PC-9 (cell line): ENCODE measurements around the gene HES5. TPM values are rescaled to one million over a fixed set of nuclear protein-coding genes. Genes with fewer than 3 reads are reported as not detected.

ENCODE experiments used
- BruUV-seq: library from RNA; stranded (reverse); fragments of 400-500 nt; replicated peaks from 2 replicates; lab custom pipeline; 2021; lab: Mats Ljungman, UMichigan
- CTCF ChIA-PET: fragments of 300-600 bp; sonication (Branson Sonifier 250); formaldehyde crosslinking; loops from one replicate; lab custom pipeline; 2022; ENCODE audit warnings: antibody characterized with exemption; lab: Charles Lee
- POLR2A ChIA-PET: fragments of 300-600 bp; sonication (Branson Sonifier 250); formaldehyde crosslinking; loops from one replicate; lab custom pipeline; 2022; ENCODE audit warnings: antibody characterized with exemption; ENCODE audit not compliant: unreplicated experiment; lab: Charles Lee
- DNase-seq, 2 experiments: peaks; one replicate each; pipeline versions ENCODE4 v3.0.0 to v3.0.0-alpha.2; 2015 to 2022; ENCODE audit warnings: mixed read lengths in 1 of 2
- H2AFZ ChIP-seq: fragments of 200-600 bp; sonication (generic); 2 replicates; pipeline ENCODE4 v1.8.1; 2017; ENCODE audit warnings: antibody characterized with exemption
- H3F3A ChIP-seq: fragments of 200-600 bp; sonication (generic); 2 replicates; pipeline ENCODE4 v1.8.1; 2017; ENCODE audit warnings: antibody characterized with exemption, mild to moderate bottlenecking, low read depth; ENCODE audit not compliant: insufficient read depth
- H3K27ac ChIP-seq: fragments of 200-600 bp; sonication (generic); 2 replicates; pipeline ENCODE4 v1.6.1; 2016; ENCODE audit warnings: mixed run types
- H3K27me3 ChIP-seq: fragments of 200-600 bp; sonication (generic); 2 replicates; pipeline ENCODE4 v1.6.1; 2016; ENCODE audit warnings: low read depth, mixed run types; ENCODE audit not compliant: insufficient read depth
- H3K36me3 ChIP-seq: fragments of 200-600 bp; sonication (generic); 2 replicates; pipeline ENCODE4 v1.6.1; 2016; ENCODE audit warnings: low read depth, mixed run types
- H3K4me1 ChIP-seq: fragments of 200-600 bp; sonication (generic); replicated peaks from 2 replicates; pipeline ENCODE4 v1.6.1; 2016; ENCODE audit warnings: mixed run types; ENCODE audit not compliant: insufficient read depth
- H3K4me2 ChIP-seq: fragments of 200-600 bp; sonication (generic); 2 replicates; pipeline ENCODE4 v1.6.1; 2017; ENCODE audit warnings: mixed run types
- H3K4me3 ChIP-seq: fragments of 200-600 bp; sonication (generic); 2 replicates; pipeline ENCODE4 v1.6.1; 2016; ENCODE audit warnings: mixed run types
- H3K79me2 ChIP-seq: fragments of 200-600 bp; sonication (generic); 2 replicates; pipeline ENCODE4 v1.6.1; 2017; ENCODE audit warnings: low read depth, mixed run types
- H3K9me2 ChIP-seq: fragments of 200-600 bp; sonication (generic); 2 replicates; pipeline ENCODE4 v1.8.1; 2017; ENCODE audit warnings: mild to moderate bottlenecking; ENCODE audit not compliant: insufficient read depth
- H3K9me3 ChIP-seq: fragments of 200-600 bp; sonication (generic); 2 replicates; pipeline ENCODE4 v1.8.1; 2016; ENCODE audit warnings: low read depth; ENCODE audit not compliant: insufficient read depth
- H4K20me1 ChIP-seq: fragments of 200-600 bp; sonication (generic); 2 replicates; pipeline ENCODE4 v1.8.1; 2017; ENCODE audit not compliant: insufficient read depth
- CTCF ChIP-seq: fragments of 200-600 bp; sonication (generic); conservative IDR thresholded peaks from 2 replicates; pipeline ENCODE4 v1.6.1; 2017; ENCODE audit warnings: mixed run types, antibody characterized with exemption, mild to moderate bottlenecking, moderate library complexity
- EZH2 ChIP-seq: fragments of 200-600 bp; sonication (generic); IDR thresholded peaks from 2 replicates; pipeline ENCODE4 v1.8.0; 2017; ENCODE audit warnings: antibody characterized with exemption, low read depth
- intact Hi-C: fragments of 100-400 bp; cut with micrococcal nuclease; formaldehyde crosslinking; loops from one replicate; pipeline ENCODE4 v1.10.0; 2022; ENCODE audit not compliant: unreplicated experiment
- total RNA-seq: library from RNA; stranded (reverse); gene quantifications from 2 replicates; pipeline ENCODE4 v1.2.3, GENCODE V29; 2021

Gene HES5
- total RNA-seq, 1 experiment from 2014 or later, result not detected

GRCh38 chr1:2480986-2481364, 49.1 kb downstream of the HES5 start:
- H3K4me2 ChIP-seq, result no peak overlapping the region
- TF ChIP-seq CTCF (no peak), EZH2 (no peak)
- peaks cover 25% of the 10 kb centered on the region; the same call in 1 of the 2 replicates for H3K27me3 ChIP-seq
- POLR2A ChIA-PET, result no interaction called here
- no peaks in the 10 kb centered on the region for H3F3A ChIP-seq
- H3K27ac ChIP-seq, result no peak overlapping the region
- DNase-seq, result no peak
- H3K36me3 ChIP-seq, result no peaks in the 10 kb centered on the region
- H3K9me3 ChIP-seq, result no peaks in the 10 kb centered on the region
- no peak overlapping the region for H3K4me3 ChIP-seq
- no peaks in the 10 kb centered on the region for H3K4me1 ChIP-seq
- no TSS peak for BruUV-seq
- intact Hi-C loops, result no loop called here
- no peaks in the 10 kb centered on the region for H4K20me1 ChIP-seq
- no peak overlapping the region for H2AFZ ChIP-seq
- no peaks in the 10 kb centered on the region for H3K9me2 ChIP-seq
- H3K79me2 ChIP-seq, result no peaks in the 10 kb centered on the region
- CTCF ChIA-PET, result no interaction called here

DNA sequence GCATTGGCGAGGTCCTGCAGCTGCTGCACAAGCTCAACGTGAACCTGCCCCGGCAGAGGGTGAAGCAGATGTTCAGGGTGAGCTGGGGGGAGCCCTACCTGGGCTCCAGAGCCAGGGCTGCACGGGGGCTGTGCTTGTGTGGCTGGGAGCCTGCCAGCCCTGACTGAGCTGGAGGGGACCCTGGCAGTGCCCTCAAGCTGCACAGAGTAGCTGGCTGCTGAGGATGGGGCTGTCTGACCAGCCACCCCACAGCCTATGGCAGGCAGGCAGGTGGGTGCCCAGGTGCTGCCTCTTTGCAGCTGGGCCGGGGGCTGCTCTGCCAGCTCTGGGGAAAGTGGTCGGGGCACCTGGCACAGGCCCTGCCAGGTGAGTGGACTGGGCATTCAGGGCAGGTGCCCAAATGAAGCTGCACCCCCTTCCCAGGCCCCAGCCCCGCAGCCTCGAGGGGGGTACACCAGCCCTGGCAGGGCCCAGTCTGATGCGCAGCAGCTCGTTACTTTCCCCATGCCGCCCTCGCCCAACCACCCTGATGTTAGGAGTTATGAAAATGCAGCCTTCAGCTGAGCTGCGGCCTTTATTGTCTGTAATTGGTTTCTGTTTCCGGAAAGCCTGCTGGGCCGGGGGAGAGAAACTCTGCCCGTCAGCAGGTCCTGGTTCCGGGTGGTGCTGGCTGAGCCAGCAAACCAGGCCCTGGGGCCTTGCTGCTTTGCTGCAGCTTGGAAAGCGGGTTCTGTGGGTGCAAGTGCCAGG, 49.7 kb downstream of the HES5 start:
- Histone ChIP-seq H3K27me3 (peaks cover 30% of the 10 kb centered on the region; the same call in 1 of the 2 replicates), H3F3A (no peaks in the 10 kb centered on the region), H3K4me1 (no peaks in the 10 kb centered on the region), H3K9me3 (no peaks in the 10 kb centered on the region), H3K79me2 (no peaks in the 10 kb centered on the region), H3K9me2 (no peaks in the 10 kb centered on the region), H4K20me1 (no peaks in the 10 kb centered on the region), H3K36me3 (no peaks in the 10 kb centered on the region), H3K27ac (no peak overlapping the region), H3K4me2 (no peak overlapping the region), H3K4me3 (no peak overlapping the region), H2AFZ (no peak overlapping the region)
- DNase-seq, result no peak
- ChIA-PET CTCF (no interaction called here), POLR2A (interaction anchor here (0.6 kb wide), 1 partner anchor 281 kb away, joined by 4 read pairs; no protein-coding TSS in a partner anchor)
- TF ChIP-seq EZH2 (no peak), CTCF (no peak)
- intact Hi-C loops, result no loop called here
- BruUV-seq, result no TSS peak

DNA sequence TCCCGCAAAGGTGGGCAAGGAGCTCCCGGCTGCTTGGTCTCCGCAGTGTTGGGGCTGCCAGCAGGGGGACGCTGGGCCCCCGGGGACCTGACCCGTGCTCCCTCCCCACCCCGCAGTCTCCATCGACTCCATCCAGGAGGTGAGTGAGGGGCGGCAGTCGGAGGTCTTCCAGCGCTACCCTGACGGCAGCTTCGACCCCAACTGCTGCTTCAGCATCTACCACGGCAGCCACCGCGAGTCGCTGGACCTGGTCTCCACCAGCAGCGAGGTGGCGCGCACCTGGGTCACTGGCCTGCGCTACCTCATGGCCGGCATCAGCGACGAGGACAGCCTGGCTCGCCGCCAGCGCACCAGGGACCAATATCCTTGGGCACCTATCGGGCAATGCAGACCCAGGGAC, 50.4 kb downstream of the HES5 start:
- H3K4me2 ChIP-seq, result no peak overlapping the region
- DNase-seq, result no peak
- TF ChIP-seq EZH2 (no peak), CTCF (no peak)
- BruUV-seq, result no TSS peak
- no peaks in the 10 kb centered on the region for H3K9me2 ChIP-seq
- no peak overlapping the region for H3K27ac ChIP-seq
- no peaks in the 10 kb centered on the region for H4K20me1 ChIP-seq
- no peaks in the 10 kb centered on the region for H3K79me2 ChIP-seq
- no peaks in the 10 kb centered on the region for H3K4me1 ChIP-seq
- ChIA-PET CTCF (no interaction called here), POLR2A (interaction anchor here (0.6 kb wide), 1 partner anchor 281 kb away, joined by 4 read pairs; no protein-coding TSS in a partner anchor)
- peaks cover 37% of the 10 kb centered on the region; the same call in 1 of the 2 replicates for H3K27me3 ChIP-seq
- H3K9me3 ChIP-seq, result no peaks in the 10 kb centered on the region
- H3K36me3 ChIP-seq, result no peaks in the 10 kb centered on the region
- H2AFZ ChIP-seq, result no peak overlapping the region
- intact Hi-C loops, result no loop called here
- no peaks in the 10 kb centered on the region for H3F3A ChIP-seq
- no peak overlapping the region for H3K4me3 ChIP-seq
